ENCODE results near the gene HECTD4. TPM values are rescaled to one million over a fixed set of nuclear protein-coding genes. Genes with fewer than 3 reads are reported as not detected.

HECTD4 gene
- total and polyA plus RNA-seq, 2 experiments from 2014 or later = 25.7 to 36.9 TPM

DNA sequence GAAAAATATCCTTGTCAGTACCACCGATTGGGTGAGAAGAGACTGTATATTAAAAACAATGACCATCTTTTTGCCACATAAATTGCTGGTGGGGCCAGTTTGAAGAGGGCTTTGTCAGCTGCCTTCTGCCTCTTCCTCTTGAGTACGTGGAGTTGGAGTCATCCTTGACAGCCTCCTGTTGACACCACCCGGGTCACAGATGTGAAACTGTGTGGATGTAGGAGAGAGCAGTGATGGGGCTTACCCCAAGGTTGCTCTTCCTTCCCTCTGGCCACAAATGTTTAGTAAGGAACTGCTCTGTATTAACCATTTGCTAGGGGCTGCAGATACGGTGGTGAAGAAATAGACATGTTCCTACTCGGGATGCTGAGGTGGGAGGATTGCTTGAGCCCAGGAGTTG is 48.7 kb upstream of the HECTD4 start:
- no peaks in the 10 kb centered on the region for H3K9me2 ChIP-seq (ENCODE audit: insufficient read depth)
- ATAC-seq = no peak
- H3F3A ChIP-seq (replicated peaks; ENCODE audit: low read depth) = no peaks in the 10 kb centered on the region
- TF ChIP-seq CREB1 (CRISPR knock-in tag; IDR thresholded peaks at IDR 0.05; ENCODE audit: low read depth) = no peak
- TF ChIP-seq ZNF462 (CRISPR knock-in tag; IDR thresholded peaks at IDR 0.05) = no peak
- TF ChIP-seq STAT1 (IDR thresholded peaks at IDR 0.05; ENCODE audit: unreplicated experiment) = no peak
- no peak for TF ChIP-seq CTCF (conservative IDR thresholded peaks at IDR 0.05; ENCODE audit: low read depth in 2 of 2)
- TF ChIP-seq POLR2AphosphoS5 (IDR thresholded peaks at IDR 0.05; ENCODE audit: low read depth) = no peak
- no peaks in the 10 kb centered on the region for H3K27me3 ChIP-seq (ENCODE audit: insufficient read depth)
- H4K20me1 ChIP-seq (replicated peaks; ENCODE audit: insufficient read depth) = peaks cover 47% of the 10 kb centered on the region
- Mint-ChIP-seq H3K4me3 (no peak overlapping the region), H3K9me3 (no peaks in the 10 kb centered on the region), H3K27ac (no peak overlapping the region), H3K27me3 (ENCODE audit: insufficient read depth, low read depth, poor library complexity) (no peaks in the 10 kb centered on the region), H3K36me3 (ENCODE audit: low read depth) (peaks cover 3% of the 10 kb centered on the region), H3K4me1 (no peaks in the 10 kb centered on the region)
- H3K4me3 ChIP-seq = no peak overlapping the region
- no peak for DNase-seq (ENCODE audit: low spot score)
- no peak overlapping the region for H2AFZ ChIP-seq
- H3K79me2 ChIP-seq (replicated peaks; ENCODE audit: insufficient read depth) = peaks cover 99% of the 10 kb centered on the region
- no peaks in the 10 kb centered on the region for H3K4me1 ChIP-seq (ENCODE audit: insufficient read depth)
- no peaks in the 10 kb centered on the region for H3K36me3 ChIP-seq (ENCODE audit: insufficient read depth)
- H3K27ac ChIP-seq (ENCODE audit: low read depth) = peak overlapping the region; percentile 14; the same call in 1 of the 2 replicates
- H3K4me2 ChIP-seq = no peak overlapping the region

Measured in GM23338 (cell line).